GM12878 (cell line): ENCODE results near the gene TBL1XR1. TPM values are rescaled to one million over a fixed set of nuclear protein-coding genes. Genes with fewer than 3 reads are reported as not detected.

Source experiments
- FOXK2 ChIP-seq: fragments of 450-650 bp; IDR thresholded peaks from 2 replicates; pipeline ENCODE4 v1.6.1; 2017; ENCODE audit warnings: mild to moderate bottlenecking, moderate library complexity
- KLF5 ChIP-seq: fragments of 450-650 bp; IDR thresholded peaks from 2 replicates; pipeline ENCODE4 v1.6.1; 2014; ENCODE audit warnings: mild to moderate bottlenecking; ENCODE audit not compliant: partially characterized antibody
- NRF1 ChIP-seq: conservative IDR thresholded peaks from 2 replicates; pipeline ENCODE4 v1.6.1; 2011; ENCODE audit warnings: mild to moderate bottlenecking, low read depth, low read length, improper control_type of control experiment
- RAD51 ChIP-seq: fragments of 450-650 bp; IDR thresholded peaks from 2 replicates; pipeline ENCODE4 v1.6.1; 2016; ENCODE audit warnings: moderate library complexity, mild to moderate bottlenecking, inconsistent platforms
- polyA plus RNA-seq, 11 experiments: library from polyadenylated mRNA; depleted of rRNA in 4 of 11; unstranded in 6 of 11; stranded (reverse) in 5 of 11; fragments of >200 nt; fragmentation: Nextera tagmentation in 4 of 11; fragmentation: Illumina TruSeq in 1 of 11; extraction: Ambion mirVana in 4 of 11; extraction: Trizol in 1 of 11; gene quantifications; 1 replicate in 1 of 11; 2 replicates in 10 of 11; pipeline versions ENCODE4 v1.2.1 to v1.2.3, GENCODE V29; 2011 to 2016; ENCODE audit warnings: inconsistent platforms in 2 of 11, missing spikeins in 2 of 11, low read depth in 1 of 11
- total RNA-seq, 4 experiments: library from RNA; depleted of rRNA in 3 of 4; stranded (reverse); fragments of >200 nt in 3 of 4; fragmentation: Illumina TruSeq in 1 of 4; extraction: Trizol in 1 of 4; gene quantifications; 2 replicates each; pipeline versions ENCODE4 v1.2.1 to v1.2.3, GENCODE V29; 2013 to 2021
- TF ChIP-seq, protein P1 (sequence below): fragments of 450-650 bp; IDR thresholded peaks from 2 replicates; pipeline ENCODE4 v1.6.1; 2017; ENCODE audit warnings: low read depth, mild to moderate bottlenecking, moderate library complexity
- TF ChIP-seq, protein P2 (sequence below): IDR thresholded peaks from 2 replicates; pipeline ENCODE4 v1.6.1; 2011; ENCODE audit warnings: low read depth, low read length, improper control_type of control experiment, borderline replicate concordance
- TF ChIP-seq, protein P3 (sequence below): IDR thresholded peaks from 2 replicates; pipeline ENCODE4 v1.6.1; 2012; ENCODE audit warnings: low read length, inconsistent platforms
- TF ChIP-seq, protein P4 (sequence below): fragments of 450-650 bp; formaldehyde crosslinking; IDR thresholded peaks from 2 replicates; pipeline ENCODE4 v1.5.0; 2022; ENCODE audit warnings: mild to moderate bottlenecking, missing genetic modification characterization

The TBL1XR1 gene
- total and polyA plus RNA-seq, 10 of the 15 experiments (the other 5 are each of a cell fraction or from before 2014, with no cell fraction given), result 13.0 to 115 (median 60.4) TPM

DNA sequence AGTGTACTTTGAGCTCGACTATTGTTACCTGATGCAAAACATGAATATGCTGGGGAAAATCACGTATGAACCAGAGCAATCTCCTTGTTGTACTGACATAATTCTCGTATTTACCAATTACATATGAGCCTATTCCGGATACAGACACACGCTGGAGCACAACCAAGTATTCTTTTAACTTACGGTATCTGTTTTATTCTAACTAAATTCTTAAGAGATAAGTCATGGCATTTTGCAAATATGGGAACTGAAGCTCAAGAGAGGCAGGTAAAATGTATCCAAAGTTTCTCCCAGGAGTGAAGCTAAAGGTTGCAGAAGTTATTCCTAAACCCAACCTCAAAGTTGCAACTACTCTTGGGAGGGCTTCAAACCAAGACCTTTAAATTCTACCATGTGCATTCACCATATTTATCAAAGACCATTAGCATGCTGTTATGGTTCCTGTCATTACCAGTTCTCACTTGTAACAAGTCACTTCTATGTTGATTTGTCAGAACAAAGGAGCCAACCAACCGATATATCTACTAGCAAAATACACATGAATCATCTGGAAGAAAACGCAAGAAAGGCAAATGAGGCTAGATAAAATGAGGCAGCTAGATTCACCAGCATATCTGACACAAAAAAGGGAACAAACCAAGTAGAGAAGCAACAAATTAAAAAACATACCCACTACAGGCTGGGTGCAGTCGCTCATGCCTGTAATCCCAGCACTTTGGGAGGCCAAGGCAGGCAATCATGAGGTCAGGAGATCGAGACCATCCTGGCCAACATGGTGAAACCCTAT is 17.8 kb downstream of the TBL1XR1 start (continued):
- TF ChIP-seq, protein P1, sequence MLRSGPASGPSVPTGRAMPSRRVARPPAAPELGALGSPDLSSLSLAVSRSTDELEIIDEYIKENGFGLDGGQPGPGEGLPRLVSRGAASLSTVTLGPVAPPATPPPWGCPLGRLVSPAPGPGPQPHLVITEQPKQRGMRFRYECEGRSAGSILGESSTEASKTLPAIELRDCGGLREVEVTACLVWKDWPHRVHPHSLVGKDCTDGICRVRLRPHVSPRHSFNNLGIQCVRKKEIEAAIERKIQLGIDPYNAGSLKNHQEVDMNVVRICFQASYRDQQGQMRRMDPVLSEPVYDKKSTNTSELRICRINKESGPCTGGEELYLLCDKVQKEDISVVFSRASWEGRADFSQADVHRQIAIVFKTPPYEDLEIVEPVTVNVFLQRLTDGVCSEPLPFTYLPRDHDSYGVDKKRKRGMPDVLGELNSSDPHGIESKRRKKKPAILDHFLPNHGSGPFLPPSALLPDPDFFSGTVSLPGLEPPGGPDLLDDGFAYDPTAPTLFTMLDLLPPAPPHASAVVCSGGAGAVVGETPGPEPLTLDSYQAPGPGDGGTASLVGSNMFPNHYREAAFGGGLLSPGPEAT, result no peak
- TF ChIP-seq KLF5 (no peak), RAD51 (no peak), FOXK2 (no peak), NRF1 (no peak)
- TF ChIP-seq, protein P2, sequence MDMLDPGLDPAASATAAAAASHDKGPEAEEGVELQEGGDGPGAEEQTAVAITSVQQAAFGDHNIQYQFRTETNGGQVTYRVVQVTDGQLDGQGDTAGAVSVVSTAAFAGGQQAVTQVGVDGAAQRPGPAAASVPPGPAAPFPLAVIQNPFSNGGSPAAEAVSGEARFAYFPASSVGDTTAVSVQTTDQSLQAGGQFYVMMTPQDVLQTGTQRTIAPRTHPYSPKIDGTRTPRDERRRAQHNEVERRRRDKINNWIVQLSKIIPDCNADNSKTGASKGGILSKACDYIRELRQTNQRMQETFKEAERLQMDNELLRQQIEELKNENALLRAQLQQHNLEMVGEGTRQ, result no peak
- TF ChIP-seq, protein P3, sequence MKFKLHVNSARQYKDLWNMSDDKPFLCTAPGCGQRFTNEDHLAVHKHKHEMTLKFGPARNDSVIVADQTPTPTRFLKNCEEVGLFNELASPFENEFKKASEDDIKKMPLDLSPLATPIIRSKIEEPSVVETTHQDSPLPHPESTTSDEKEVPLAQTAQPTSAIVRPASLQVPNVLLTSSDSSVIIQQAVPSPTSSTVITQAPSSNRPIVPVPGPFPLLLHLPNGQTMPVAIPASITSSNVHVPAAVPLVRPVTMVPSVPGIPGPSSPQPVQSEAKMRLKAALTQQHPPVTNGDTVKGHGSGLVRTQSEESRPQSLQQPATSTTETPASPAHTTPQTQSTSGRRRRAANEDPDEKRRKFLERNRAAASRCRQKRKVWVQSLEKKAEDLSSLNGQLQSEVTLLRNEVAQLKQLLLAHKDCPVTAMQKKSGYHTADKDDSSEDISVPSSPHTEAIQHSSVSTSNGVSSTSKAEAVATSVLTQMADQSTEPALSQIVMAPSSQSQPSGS, result no peak
- TF ChIP-seq, protein P4, sequence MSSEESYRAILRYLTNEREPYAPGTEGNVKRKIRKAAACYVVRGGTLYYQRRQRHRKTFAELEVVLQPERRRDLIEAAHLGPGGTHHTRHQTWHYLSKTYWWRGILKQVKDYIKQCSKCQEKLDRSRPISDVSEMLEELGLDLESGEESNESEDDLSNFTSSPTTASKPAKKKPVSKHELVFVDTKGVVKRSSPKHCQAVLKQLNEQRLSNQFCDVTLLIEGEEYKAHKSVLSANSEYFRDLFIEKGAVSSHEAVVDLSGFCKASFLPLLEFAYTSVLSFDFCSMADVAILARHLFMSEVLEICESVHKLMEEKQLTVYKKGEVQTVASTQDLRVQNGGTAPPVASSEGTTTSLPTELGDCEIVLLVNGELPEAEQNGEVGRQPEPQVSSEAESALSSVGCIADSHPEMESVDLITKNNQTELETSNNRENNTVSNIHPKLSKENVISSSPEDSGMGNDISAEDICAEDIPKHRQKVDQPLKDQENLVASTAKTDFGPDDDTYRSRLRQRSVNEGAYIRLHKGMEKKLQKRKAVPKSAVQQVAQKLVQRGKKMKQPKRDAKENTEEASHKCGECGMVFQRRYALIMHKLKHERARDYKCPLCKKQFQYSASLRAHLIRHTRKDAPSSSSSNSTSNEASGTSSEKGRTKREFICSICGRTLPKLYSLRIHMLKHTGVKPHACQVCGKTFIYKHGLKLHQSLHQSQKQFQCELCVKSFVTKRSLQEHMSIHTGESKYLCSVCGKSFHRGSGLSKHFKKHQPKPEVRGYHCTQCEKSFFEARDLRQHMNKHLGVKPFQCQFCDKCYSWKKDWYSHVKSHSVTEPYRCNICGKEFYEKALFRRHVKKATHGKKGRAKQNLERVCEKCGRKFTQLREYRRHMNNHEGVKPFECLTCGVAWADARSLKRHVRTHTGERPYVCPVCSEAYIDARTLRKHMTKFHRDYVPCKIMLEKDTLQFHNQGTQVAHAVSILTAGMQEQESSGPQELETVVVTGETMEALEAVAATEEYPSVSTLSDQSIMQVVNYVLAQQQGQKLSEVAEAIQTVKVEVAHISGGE, result no peak
